Raji (cell line): Measurements from ENCODE around the gene RRN3.

Experiments
- POLR2A ChIP-seq: IDR thresholded peaks from 2 replicates; pipeline ENCODE4 v1.6.1; 2011; ENCODE audit warnings: low read depth, low read length, control low read depth; ENCODE audit not compliant: insufficient read depth

RRN3 gene

GRCh38 chr16:15044286-15044685 lies 49.8 kb downstream of the RRN3 start:
- no peak for TF ChIP-seq POLR2A

GRCh38 chr16:15043344-15043743 lies 50.7 kb downstream of the RRN3 start:
- no peak for TF ChIP-seq POLR2A

GRCh38 chr16:15041271-15042004 lies 52.6 kb downstream of the RRN3 start:
- no peak for TF ChIP-seq POLR2A

- no peak for TF ChIP-seq POLR2A
Measured at GRCh38 chr16:15038689-15039088, 55.4 kb downstream of the RRN3 start.

- no peak for TF ChIP-seq POLR2A
Measured at GRCh38 chr16:15037745-15038144, 56.3 kb downstream of the RRN3 start.

GRCh38 chr16:15037003-15037402 lies 57.1 kb downstream of the RRN3 start:
- TF ChIP-seq POLR2A: no peak

- TF ChIP-seq POLR2A: no peak
Measured at GRCh38 chr16:15035163-15035729, 58.8 kb downstream of the RRN3 start.

- TF ChIP-seq POLR2A: no peak
Measured at GRCh38 chr16:15034266-15035162, 59.6 kb downstream of the RRN3 start.

- TF ChIP-seq POLR2A: no peak
Measured at GRCh38 chr16:15033309-15033707, 60.8 kb downstream of the RRN3 start.

- TF ChIP-seq POLR2A: no peak
Measured at GRCh38 chr16:15032547-15033308, 61.3 kb downstream of the RRN3 start.

GRCh38 chr16:15031586-15031985 lies 62.5 kb downstream of the RRN3 start:
- TF ChIP-seq POLR2A: no peak

GRCh38 chr16:15031179-15031578 lies 62.9 kb downstream of the RRN3 start:
- no peak for TF ChIP-seq POLR2A
